ENCODE measurements around the gene LRTM2. TPM values are rescaled to one million over a fixed set of nuclear protein-coding genes. Genes with fewer than 3 reads are reported as not detected.

Gene LRTM2
- total RNA-seq, 2 experiments from 2014 or later = 0.11 TPM; not detected in 1

- H3K36me3 Mint-ChIP-seq (ENCODE audit: low read depth) = no peaks in the 10 kb centered on the region
- peaks cover 40% of the 10 kb centered on the region for H3K27me3 Mint-ChIP-seq
- no peaks in the 10 kb centered on the region for H3K9me3 Mint-ChIP-seq
- Histone ChIP-seq H3K4me1 (ENCODE audit: insufficient read depth, low read length) (no peaks in the 10 kb centered on the region), H3K4me3 (ENCODE audit: low read length) (no peak overlapping the region), H3K36me3 (ENCODE audit: insufficient read depth, low read length) (no peaks in the 10 kb centered on the region), H3K27me3 (ENCODE audit: control insufficient read depth in 1 of 2, insufficient read depth in 2 of 2, low read length in 2 of 2) (peaks cover 13 to 14% of the 10 kb centered on the region in 2 experiments), H3K27ac (ENCODE audit: low read depth in 1 of 2, low read length in 2 of 2) (no peak overlapping the region), H3K9me3 (ENCODE audit: control insufficient read depth in 1 of 2, insufficient read depth in 1 of 2, low read length in 2 of 2) (peaks cover 0 to 14% of the 10 kb centered on the region in 2 experiments)
- ChIA-PET POLR2A (no interaction called here), CTCF (no interaction called here)
- ATAC-seq (ENCODE audit: poor library complexity) = no peak
- intact Hi-C loops (cut with DNase I, micrococcal nuclease) = no loop called here
- no peak overlapping the region for H3K4me3 Mint-ChIP-seq
- TF ChIP-seq, protein P1, sequence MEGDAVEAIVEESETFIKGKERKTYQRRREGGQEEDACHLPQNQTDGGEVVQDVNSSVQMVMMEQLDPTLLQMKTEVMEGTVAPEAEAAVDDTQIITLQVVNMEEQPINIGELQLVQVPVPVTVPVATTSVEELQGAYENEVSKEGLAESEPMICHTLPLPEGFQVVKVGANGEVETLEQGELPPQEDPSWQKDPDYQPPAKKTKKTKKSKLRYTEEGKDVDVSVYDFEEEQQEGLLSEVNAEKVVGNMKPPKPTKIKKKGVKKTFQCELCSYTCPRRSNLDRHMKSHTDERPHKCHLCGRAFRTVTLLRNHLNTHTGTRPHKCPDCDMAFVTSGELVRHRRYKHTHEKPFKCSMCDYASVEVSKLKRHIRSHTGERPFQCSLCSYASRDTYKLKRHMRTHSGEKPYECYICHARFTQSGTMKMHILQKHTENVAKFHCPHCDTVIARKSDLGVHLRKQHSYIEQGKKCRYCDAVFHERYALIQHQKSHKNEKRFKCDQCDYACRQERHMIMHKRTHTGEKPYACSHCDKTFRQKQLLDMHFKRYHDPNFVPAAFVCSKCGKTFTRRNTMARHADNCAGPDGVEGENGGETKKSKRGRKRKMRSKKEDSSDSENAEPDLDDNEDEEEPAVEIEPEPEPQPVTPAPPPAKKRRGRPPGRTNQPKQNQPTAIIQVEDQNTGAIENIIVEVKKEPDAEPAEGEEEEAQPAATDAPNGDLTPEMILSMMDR (IDR thresholded peaks at IDR 0.05) = no peak
- no peak overlapping the region for H3K27ac Mint-ChIP-seq
- no peak for DNase-seq
- no peaks in the 10 kb centered on the region for H3K4me1 Mint-ChIP-seq (ENCODE audit: low read depth)
Observed at GRCh38 chr12:1832801-1833595, 12.6 kb downstream of the LRTM2 start.

DNA sequence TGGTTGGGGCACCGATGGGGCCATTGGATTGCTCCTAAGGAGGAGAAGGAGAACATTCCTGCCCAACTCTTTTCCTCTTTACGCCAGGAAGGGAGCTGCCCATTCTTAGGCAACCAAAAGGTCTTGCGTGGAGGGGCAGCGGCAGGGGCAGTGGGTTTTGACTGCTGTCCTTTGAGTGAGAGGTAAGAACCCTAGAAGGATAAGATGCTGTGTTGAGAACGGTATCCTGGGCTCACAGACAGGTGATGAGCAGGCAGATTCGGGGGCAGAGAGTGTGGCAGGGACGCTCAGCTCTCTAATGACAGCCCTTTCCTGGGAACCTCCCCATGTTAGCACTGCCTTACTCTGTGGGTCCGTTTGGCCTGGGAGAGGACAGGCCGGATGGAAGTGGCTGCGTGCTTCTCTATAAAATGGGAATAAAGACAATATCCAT lies 13.2 kb downstream of the LRTM2 start:
- Histone ChIP-seq H3K27me3 (ENCODE audit: control insufficient read depth in 1 of 2, insufficient read depth in 2 of 2, low read length in 2 of 2) (peaks cover 13 to 14% of the 10 kb centered on the region in 2 experiments), H3K27ac (ENCODE audit: low read depth in 1 of 2, low read length in 2 of 2) (no peak overlapping the region), H3K4me3 (ENCODE audit: low read length) (no peak overlapping the region), H3K9me3 (ENCODE audit: control insufficient read depth in 1 of 2, insufficient read depth in 1 of 2, low read length in 2 of 2) (peaks cover 0 to 14% of the 10 kb centered on the region in 2 experiments), H3K36me3 (ENCODE audit: insufficient read depth, low read length) (no peaks in the 10 kb centered on the region), H3K4me1 (ENCODE audit: insufficient read depth, low read length) (no peaks in the 10 kb centered on the region)
- Mint-ChIP-seq H3K4me1 (ENCODE audit: low read depth) (no peaks in the 10 kb centered on the region), H3K27me3 (peaks cover 37% of the 10 kb centered on the region), H3K4me3 (no peak overlapping the region), H3K36me3 (ENCODE audit: low read depth) (no peaks in the 10 kb centered on the region), H3K27ac (no peak overlapping the region), H3K9me3 (no peaks in the 10 kb centered on the region)
- TF ChIP-seq, protein P1 (IDR thresholded peaks at IDR 0.05) = no peak
- CTCF ChIA-PET = no interaction called here
- POLR2A ChIA-PET = no interaction called here
- intact Hi-C loops (cut with DNase I, micrococcal nuclease) = no loop called here
- no peak for ATAC-seq (ENCODE audit: poor library complexity)
- DNase-seq = no peak

DNA sequence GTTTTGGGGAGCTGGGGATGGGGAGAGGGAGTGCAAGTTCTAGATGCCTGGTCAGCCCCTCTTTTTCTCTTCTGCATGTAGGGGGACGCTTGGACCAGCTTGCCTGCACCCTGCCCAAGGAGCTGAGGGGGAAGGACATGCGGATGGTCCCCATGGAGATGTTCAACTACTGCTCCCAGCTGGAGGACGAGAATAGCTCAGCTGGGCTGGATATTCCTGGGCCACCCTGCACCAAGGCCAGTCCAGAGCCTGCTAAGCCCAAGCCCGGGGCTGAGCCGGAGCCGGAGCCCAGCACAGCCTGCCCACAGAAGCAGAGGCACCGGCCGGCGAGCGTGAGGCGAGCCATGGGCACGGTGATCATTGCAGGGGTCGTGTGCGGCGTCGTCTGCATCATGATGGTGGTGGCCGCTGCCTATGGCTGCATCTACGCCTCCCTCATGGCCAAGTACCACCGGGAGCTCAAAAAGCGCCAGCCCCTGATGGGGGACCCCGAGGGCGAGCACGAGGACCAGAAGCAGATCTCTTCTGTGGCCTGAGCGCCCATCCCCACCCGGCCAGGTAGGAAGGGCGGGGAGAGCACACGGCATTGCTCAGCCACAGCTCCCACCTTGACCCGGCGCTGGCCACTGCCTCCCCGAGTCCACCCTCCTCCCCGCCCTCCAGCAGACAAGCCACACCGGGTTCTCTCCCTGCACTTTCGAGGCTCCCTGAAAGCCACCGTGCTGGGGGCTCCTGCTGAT lies 14.0 kb downstream of the LRTM2 start:
- DNase-seq (no peak), ATAC-seq (ENCODE audit: poor library complexity) (no peak)
- H3K4me3 ChIP-seq (ENCODE audit: low read length) = no peak overlapping the region
- no peaks in the 10 kb centered on the region for H3K9me3 Mint-ChIP-seq
- H3K27ac ChIP-seq (ENCODE audit: low read depth in 1 of 2, low read length in 2 of 2) = no peak overlapping the region
- peaks cover 0 to 10% of the 10 kb centered on the region in 2 experiments for H3K9me3 ChIP-seq (ENCODE audit: control insufficient read depth in 1 of 2, insufficient read depth in 1 of 2, low read length in 2 of 2)
- H3K27ac Mint-ChIP-seq = no peak overlapping the region
- POLR2A ChIA-PET = no interaction called here
- no peaks in the 10 kb centered on the region for H3K36me3 Mint-ChIP-seq (ENCODE audit: low read depth)
- intact Hi-C loops (cut with DNase I, micrococcal nuclease) = no loop called here
- CTCF ChIA-PET = no interaction called here
- no peaks in the 10 kb centered on the region for H3K36me3 ChIP-seq (ENCODE audit: insufficient read depth, low read length)
- H3K27me3 ChIP-seq (ENCODE audit: control insufficient read depth in 1 of 2, insufficient read depth in 2 of 2, low read length in 2 of 2) = peaks cover 13 to 14% of the 10 kb centered on the region in 2 experiments
- no peaks in the 10 kb centered on the region for H3K4me1 Mint-ChIP-seq (ENCODE audit: low read depth)
- H3K4me1 ChIP-seq (ENCODE audit: insufficient read depth, low read length) = no peaks in the 10 kb centered on the region
- TF ChIP-seq, protein P1 (IDR thresholded peaks at IDR 0.05) = no peak
- peaks cover 33% of the 10 kb centered on the region for H3K27me3 Mint-ChIP-seq
- H3K4me3 Mint-ChIP-seq = no peak overlapping the region
